GM13977 (cell line): ENCODE results near the gene VLDLR.
A peak's percentile ranks its signal among the peaks of the same experiment; 100 is the strongest.

Source experiments
- DNase-seq: peaks from one replicate; pipeline ENCODE4 v3.0.0; 2012; ENCODE audit warnings: low spot score
- CTCF ChIP-seq: IDR thresholded peaks from 2 replicates; pipeline ENCODE4 v1.5.1; 2012; ENCODE audit warnings: mild to moderate bottlenecking, control low read depth; ENCODE audit not compliant: insufficient read depth; ENCODE audit errors: extremely low read depth, missing control alignments
- in situ Hi-C: fragments of 300-500 bp; cut with MboI; formaldehyde crosslinking; loops from one replicate; pipeline ENCODE4 v1.12.0; 2022; ENCODE audit warnings: low sequenced_read_pairs, low pct_unique_long_range_greater_than_20kb, mixed read lengths, inconsistent platforms; ENCODE audit not compliant: unreplicated experiment

The VLDLR gene

GRCh38 chr9:2637390-2637789, 15.8 kb downstream of the VLDLR start:
- in situ Hi-C loops, result no loop called here
- TF ChIP-seq CTCF, result no peak

GRCh38 chr9:2638871-2639673, 17.5 kb downstream of the VLDLR start:
- in situ Hi-C loops, result no loop called here
- TF ChIP-seq CTCF, result no peak
- DNase-seq, result no peak

More at GRCh38 chr9:2637390-2637789, 15.8 kb downstream of the VLDLR start:
- DNase-seq, result no peak

- TF ChIP-seq CTCF, result no peak
- in situ Hi-C loops, result no loop called here
- DNase-seq, result no peak
These were observed 18.2 kb downstream of the VLDLR start for GRCh38 chr9:2639786-2640185.

GRCh38 chr9:2640570-2640969, 19.0 kb downstream of the VLDLR start:
- no peak for DNase-seq
- in situ Hi-C loops, result no loop called here
- no peak for TF ChIP-seq CTCF

- TF ChIP-seq CTCF, result no peak
- DNase-seq, result no peak
- in situ Hi-C loops, result no loop called here
These were observed 19.4 kb downstream of the VLDLR start for GRCh38 chr9:2641033-2641432.

- in situ Hi-C loops, result no loop called here
- no peak for DNase-seq
- TF ChIP-seq CTCF, result no peak
These were observed 20.5 kb downstream of the VLDLR start for GRCh38 chr9:2642068-2642467.

- TF ChIP-seq CTCF, result peak; percentile 34
- DNase-seq, result no peak
- in situ Hi-C loops, result no loop called here
These were observed 24.0 kb downstream of the VLDLR start for GRCh38 chr9:2645569-2645968.
